ENCODE results near the gene PDE2A.

Gene PDE2A

DNA sequence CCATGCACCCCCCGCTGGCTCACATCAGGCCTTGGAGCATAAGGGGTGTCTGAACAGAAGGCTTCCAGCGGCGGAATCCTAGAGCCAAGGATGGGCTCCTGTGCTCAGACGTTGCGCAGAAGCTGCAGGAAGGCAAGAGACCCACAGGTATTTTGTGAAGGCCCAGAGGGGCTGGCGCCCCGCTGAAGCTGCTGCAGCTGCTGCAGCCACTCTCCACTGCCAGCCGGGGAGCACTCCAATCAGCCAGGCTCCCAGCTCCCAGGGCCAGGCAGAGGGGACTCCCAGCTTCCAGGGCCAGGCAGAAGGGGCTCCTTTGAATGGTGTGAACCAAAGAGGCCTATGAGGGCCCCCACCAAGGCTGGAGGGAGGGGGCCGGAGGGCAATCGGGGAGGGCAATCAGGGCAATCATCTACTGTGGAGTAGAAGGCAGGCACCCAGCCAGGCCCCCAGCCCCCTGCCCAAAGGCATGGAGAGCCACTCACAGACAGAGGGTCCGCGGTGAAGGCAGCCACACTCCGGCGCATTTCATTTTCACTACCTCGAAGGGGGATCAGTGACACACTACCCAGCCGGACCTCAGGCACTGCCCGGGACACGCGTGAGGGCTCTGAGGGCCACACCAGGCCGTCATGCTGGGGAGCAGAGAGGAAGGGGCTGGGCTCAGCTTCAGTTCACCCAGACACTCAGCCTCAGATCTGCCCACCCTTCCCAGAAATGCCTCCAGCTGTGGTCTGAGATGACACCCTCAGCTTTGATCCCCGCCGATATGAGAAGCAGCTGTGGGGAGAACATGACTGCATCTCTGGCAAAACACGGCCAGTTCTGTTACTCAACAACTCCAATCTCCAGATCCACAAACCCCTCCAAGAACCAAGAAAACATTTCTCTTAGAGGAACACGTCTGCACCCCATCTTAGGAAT, 11.6 kb upstream of the PDE2A start:
- Mint-ChIP-seq H3K36me3 (ENCODE audit: low read depth) (peaks cover 24% of the 10 kb centered on the region), H3K27me3 (ENCODE audit: low read depth) (peaks cover 8% of the 10 kb centered on the region), H3K4me1 (peaks cover 17% of the 10 kb centered on the region), H3K9me3 (no peaks in the 10 kb centered on the region), H3K4me3 (no peak overlapping the region), H3K27ac (peak overlapping the region; percentile 9 to 80 (median 77))
- TF ChIP-seq, protein P1, sequence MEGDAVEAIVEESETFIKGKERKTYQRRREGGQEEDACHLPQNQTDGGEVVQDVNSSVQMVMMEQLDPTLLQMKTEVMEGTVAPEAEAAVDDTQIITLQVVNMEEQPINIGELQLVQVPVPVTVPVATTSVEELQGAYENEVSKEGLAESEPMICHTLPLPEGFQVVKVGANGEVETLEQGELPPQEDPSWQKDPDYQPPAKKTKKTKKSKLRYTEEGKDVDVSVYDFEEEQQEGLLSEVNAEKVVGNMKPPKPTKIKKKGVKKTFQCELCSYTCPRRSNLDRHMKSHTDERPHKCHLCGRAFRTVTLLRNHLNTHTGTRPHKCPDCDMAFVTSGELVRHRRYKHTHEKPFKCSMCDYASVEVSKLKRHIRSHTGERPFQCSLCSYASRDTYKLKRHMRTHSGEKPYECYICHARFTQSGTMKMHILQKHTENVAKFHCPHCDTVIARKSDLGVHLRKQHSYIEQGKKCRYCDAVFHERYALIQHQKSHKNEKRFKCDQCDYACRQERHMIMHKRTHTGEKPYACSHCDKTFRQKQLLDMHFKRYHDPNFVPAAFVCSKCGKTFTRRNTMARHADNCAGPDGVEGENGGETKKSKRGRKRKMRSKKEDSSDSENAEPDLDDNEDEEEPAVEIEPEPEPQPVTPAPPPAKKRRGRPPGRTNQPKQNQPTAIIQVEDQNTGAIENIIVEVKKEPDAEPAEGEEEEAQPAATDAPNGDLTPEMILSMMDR (IDR thresholded peaks at IDR 0.05; ENCODE audit: unreplicated experiment in 3 of 3), result no peak

DNA sequence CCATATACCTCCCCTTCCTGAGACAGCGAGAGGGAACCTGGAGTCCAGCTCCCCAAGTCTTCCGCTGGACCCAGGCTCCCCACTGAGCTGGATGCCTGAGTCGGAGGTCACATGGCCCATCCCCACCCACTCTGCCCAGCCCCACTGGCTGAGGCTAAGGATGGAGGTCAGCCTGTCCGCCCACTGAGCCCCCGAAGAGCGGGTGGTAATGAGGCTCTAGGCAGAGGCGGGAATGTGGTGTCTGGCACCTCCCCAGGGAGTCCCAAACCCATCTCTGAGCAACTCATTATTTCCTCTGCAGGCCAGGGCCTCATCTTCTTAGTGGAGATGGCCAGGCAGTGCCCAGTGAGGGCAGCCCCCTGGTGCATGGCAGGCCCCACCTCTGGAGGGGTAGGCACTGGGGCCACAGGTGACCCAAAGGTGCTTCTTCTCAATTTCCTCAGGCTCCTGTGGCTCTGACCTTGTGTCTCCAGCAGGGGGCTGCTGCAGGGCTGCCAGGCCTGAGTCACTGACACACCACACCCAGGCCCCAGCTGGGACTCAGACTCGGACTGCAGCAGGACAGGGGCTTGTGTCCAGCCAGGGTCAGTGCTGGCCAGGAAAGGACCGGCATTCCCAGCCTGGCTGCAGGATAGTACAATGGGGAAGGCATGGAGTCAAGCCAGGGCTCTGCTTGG, 10.2 kb upstream of the PDE2A start:
- TF ChIP-seq, protein P1 (IDR thresholded peaks at IDR 0.05; ENCODE audit: unreplicated experiment in 3 of 3), result peak; percentile 34 to 56 (median 53)
- Mint-ChIP-seq H3K27me3 (ENCODE audit: low read depth) (peaks cover 16% of the 10 kb centered on the region), H3K36me3 (ENCODE audit: low read depth) (peaks cover 13% of the 10 kb centered on the region), H3K4me1 (peaks cover 17% of the 10 kb centered on the region), H3K4me3 (no peak overlapping the region), H3K9me3 (no peaks in the 10 kb centered on the region), H3K27ac (no peak overlapping the region)

DNA sequence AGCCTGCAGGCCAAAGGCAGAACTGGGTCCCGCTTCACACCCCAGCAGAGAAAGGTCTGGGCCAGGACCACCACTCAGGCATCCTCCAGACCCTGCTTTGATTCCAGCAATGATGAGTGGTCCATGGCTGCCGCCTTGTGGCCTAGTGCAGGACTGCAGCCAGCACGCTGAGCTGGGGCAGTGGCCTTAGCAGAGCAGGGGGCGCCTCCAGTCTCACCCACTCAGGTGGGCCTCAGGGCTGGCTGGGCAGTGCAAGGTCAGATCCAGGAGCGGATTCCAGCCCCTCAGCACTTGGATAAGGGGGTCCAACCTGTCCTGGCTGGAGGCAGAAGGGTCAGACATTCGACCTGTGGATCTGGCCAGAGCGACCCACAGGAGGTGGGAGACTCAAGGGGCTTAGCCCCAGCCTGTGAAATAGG, 9.6 kb upstream of the PDE2A start:
- peaks cover 22% of the 10 kb centered on the region for H3K27me3 Mint-ChIP-seq (ENCODE audit: low read depth)
- H3K4me1 Mint-ChIP-seq, result peaks cover 16% of the 10 kb centered on the region
- no peak overlapping the region for H3K27ac Mint-ChIP-seq
- peaks cover 12% of the 10 kb centered on the region for H3K36me3 Mint-ChIP-seq (ENCODE audit: low read depth)
- H3K4me3 Mint-ChIP-seq, result no peak overlapping the region
- no peaks in the 10 kb centered on the region for H3K9me3 Mint-ChIP-seq
- TF ChIP-seq, protein P1 (IDR thresholded peaks at IDR 0.05; ENCODE audit: unreplicated experiment in 3 of 3), result peak; percentile 89 to 94 (median 93)

DNA sequence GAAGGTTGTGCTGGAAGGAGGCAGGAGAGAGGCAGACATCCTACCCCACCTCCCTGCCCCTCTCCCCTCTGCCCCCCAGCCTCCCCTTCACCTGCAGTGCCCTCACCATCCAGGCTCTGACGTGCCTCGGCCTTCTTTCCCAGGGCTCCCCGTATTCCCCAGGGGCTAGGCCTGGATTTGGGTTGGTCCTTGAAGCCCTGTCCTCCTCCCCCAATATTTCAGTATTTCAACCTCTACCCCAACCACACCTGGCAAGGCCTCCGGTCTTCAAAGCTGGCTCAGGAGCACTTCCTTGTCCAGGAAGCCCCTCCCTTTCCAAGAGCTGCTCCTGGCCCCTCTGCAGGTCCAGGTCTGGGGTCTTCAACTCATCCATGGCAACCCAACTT, 8.6 kb upstream of the PDE2A start:
- Mint-ChIP-seq H3K4me1 (peaks cover 13% of the 10 kb centered on the region), H3K4me3 (no peak overlapping the region), H3K36me3 (ENCODE audit: low read depth) (peaks cover 8% of the 10 kb centered on the region), H3K27me3 (ENCODE audit: low read depth) (peaks cover 32% of the 10 kb centered on the region), H3K27ac (no peak overlapping the region), H3K9me3 (no peaks in the 10 kb centered on the region)
- TF ChIP-seq, protein P1 (IDR thresholded peaks at IDR 0.05; ENCODE audit: unreplicated experiment in 3 of 3), result no peak

DNA sequence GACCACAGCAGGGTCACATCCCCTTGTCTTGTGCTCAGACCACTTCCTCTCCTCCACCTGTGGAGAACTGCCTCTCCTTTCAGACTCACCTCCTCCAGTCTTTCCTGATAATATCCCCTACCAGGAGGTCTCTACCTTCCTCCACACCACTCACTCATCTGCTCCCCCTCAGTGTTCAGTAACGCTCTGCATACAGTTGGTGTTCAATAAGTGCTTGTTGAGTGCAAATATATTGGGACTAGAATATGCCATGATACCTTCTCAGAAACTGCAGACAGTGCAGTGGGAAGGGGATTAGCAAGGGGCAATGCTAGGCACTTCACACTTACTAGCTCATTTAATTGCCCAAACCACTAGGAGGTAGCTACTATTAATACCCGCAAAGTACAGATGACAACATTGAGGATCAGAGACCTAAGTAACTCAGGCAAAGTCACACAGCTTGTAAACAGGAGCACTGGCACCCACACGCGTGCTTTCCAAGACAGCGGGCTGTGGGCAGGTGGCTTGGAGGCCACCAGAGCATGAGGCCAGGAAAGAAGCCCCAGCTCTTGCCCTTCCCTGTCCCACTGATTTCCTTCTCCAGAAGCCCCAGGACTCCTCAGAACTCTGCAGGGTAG, 8.1 kb upstream of the PDE2A start:
- Mint-ChIP-seq H3K27ac (no peak overlapping the region), H3K27me3 (ENCODE audit: low read depth) (peaks cover 37% of the 10 kb centered on the region), H3K36me3 (ENCODE audit: low read depth) (peaks cover 8% of the 10 kb centered on the region), H3K9me3 (no peaks in the 10 kb centered on the region), H3K4me3 (no peak overlapping the region), H3K4me1 (peaks cover 13% of the 10 kb centered on the region)
- TF ChIP-seq, protein P1 (IDR thresholded peaks at IDR 0.05; ENCODE audit: unreplicated experiment in 3 of 3), result no peak
